SK-N-SH (cell line): ENCODE data around the gene DOK4.

Source experiments
- CTCF ChIP-seq: fragments of 200-600 bp; sonication (generic); IDR thresholded peaks from 2 replicates; pipeline ENCODE4 v1.6.1; 2017; ENCODE audit warnings: antibody characterized with exemption, mild to moderate bottlenecking, moderate library complexity
- EP300 ChIP-seq, 2 experiments: IDR thresholded peaks; 2 replicates each; pipeline versions ENCODE4 v1.4.0 to v1.6.1; 2012; ENCODE audit warnings: borderline replicate concordance in 1 of 2, low read depth in 1 of 2, low read length in 1 of 2
- EZH2phosphoT487 ChIP-seq: fragments of 200-600 bp; sonication (generic); IDR thresholded peaks from 2 replicates; pipeline ENCODE4 v1.6.1; 2017; ENCODE audit warnings: low read depth, mixed run types, mild to moderate bottlenecking, antibody characterized with exemption, moderate library complexity, borderline replicate concordance
- FOXJ3 ChIP-seq: sonication (generic); formaldehyde crosslinking; IDR thresholded peaks from 2 replicates; pipeline ENCODE4 v1.5.1; 2020; ENCODE audit warnings: mild to moderate bottlenecking, missing genetic modification reagents
- JUND ChIP-seq: IDR thresholded peaks from 2 replicates; pipeline ENCODE4 v1.4.0; 2012
- MAX ChIP-seq: IDR thresholded peaks from 2 replicates; pipeline ENCODE4 v1.4.0; 2012; ENCODE audit warnings: low read depth
- SIN3A ChIP-seq: IDR thresholded peaks from 2 replicates; pipeline ENCODE4 v1.6.1; 2012; ENCODE audit warnings: low read depth, mild to moderate bottlenecking, low read length, moderate library complexity, borderline replicate concordance
- SMC3 ChIP-seq: IDR thresholded peaks from 2 replicates; pipeline ENCODE4 v1.6.1; 2012; ENCODE audit warnings: low read depth, low read length, improper control_type of control experiment
- USF1 ChIP-seq: IDR thresholded peaks from 2 replicates; pipeline ENCODE4 v1.4.0; 2012; ENCODE audit warnings: low read depth, borderline replicate concordance

GRCh38 chr16:57528499-57529390 lies 42.5 kb upstream of the DOK4 start:
- TF ChIP-seq USF1 = no peak
- TF ChIP-seq CTCF = no peak
- no peak for TF ChIP-seq JUND
- no peak for TF ChIP-seq SMC3
- TF ChIP-seq EZH2phosphoT487 = no peak
- TF ChIP-seq SIN3A = no peak
- no peak for TF ChIP-seq FOXJ3
- no peak for TF ChIP-seq EP300 (IDR thresholded peaks at IDR 0.05; ENCODE audit: borderline replicate concordance in 1 of 2, low read depth in 1 of 2, low read length in 1 of 2)
- TF ChIP-seq MAX = no peak
